K562 (cell line): Measurements from ENCODE around the gene SGMS1. TPM values are rescaled to one million over a fixed set of nuclear protein-coding genes. Genes with fewer than 3 reads are reported as not detected.
A peak's percentile ranks its signal among the peaks of the same experiment; 100 is the strongest.

Experiments used
- BCL6 ChIP-seq: fragments of 250-450 bp; sonication (Bioruptor Pico); IDR thresholded peaks from 2 replicates; pipeline ENCODE4 v1.4.0; 2020
- DPF2 ChIP-seq: fragments of 450-650 bp; IDR thresholded peaks from 2 replicates; pipeline ENCODE4 v1.6.1; 2016
- GATAD2B ChIP-seq: fragments of 450-650 bp; IDR thresholded peaks from 2 replicates; pipeline ENCODE4 v1.6.1; 2017; ENCODE audit warnings: mild to moderate bottlenecking, borderline replicate concordance
- GTF2A2 ChIP-seq: IDR thresholded peaks from 2 replicates; pipeline ENCODE4 v1.6.1; 2016; ENCODE audit warnings: mild to moderate bottlenecking, missing genetic modification characterization, missing compliant biosample characterization
- ID3 ChIP-seq, 2 experiments: fragments of 250-450 bp in 1 of 2; fragments of 450-650 bp in 1 of 2; sonication (Bioruptor Pico) in 1 of 2; IDR thresholded peaks; 2 replicates each; pipeline versions ENCODE4 v1.6.1 to v1.8.0; 2016 to 2021; ENCODE audit warnings: mild to moderate bottlenecking in 2 of 2, moderate library complexity in 2 of 2, missing compliant biosample characterization in 1 of 2, missing genetic modification characterization in 1 of 2
- KDM1A ChIP-seq, 2 experiments: fragments of 450-650 bp; IDR thresholded peaks; 2 replicates each; pipeline ENCODE4 v1.6.1; 2016; ENCODE audit warnings: mild to moderate bottlenecking in 2 of 2
- L3MBTL2 ChIP-seq: fragments of 450-650 bp; IDR thresholded peaks from 2 replicates; pipeline ENCODE4 v1.6.1; 2016; ENCODE audit warnings: mild to moderate bottlenecking, moderate library complexity
- MECOM ChIP-seq: fragments of 250-450 bp; sonication (Bioruptor Pico); IDR thresholded peaks from 2 replicates; pipeline ENCODE4 v1.8.0; 2022; ENCODE audit warnings: inconsistent platforms
- MEF2A ChIP-seq: IDR thresholded peaks from 2 replicates; pipeline ENCODE4 v1.6.1; 2011; ENCODE audit warnings: low read depth, mild to moderate bottlenecking, low read length, moderate library complexity; ENCODE audit not compliant: control insufficient read depth
- MEF2D ChIP-seq: conservative IDR thresholded peaks from 2 replicates; pipeline ENCODE4 v1.6.1; 2016; ENCODE audit warnings: low read depth, missing genetic modification characterization, missing compliant biosample characterization
- MLX ChIP-seq, 2 experiments: fragments of 450-650 bp in 1 of 2; sonication (generic) in 1 of 2; formaldehyde crosslinking; conservative IDR thresholded peaks; 2 replicates each; pipeline versions ENCODE4 v1.4.0 to v1.8.1; 2020 to 2022; ENCODE audit warnings: mild to moderate bottlenecking in 1 of 2, missing genetic modification reagents in 1 of 2
- MNT ChIP-seq, 2 experiments: fragments of 450-650 bp; conservative IDR thresholded peaks; 2 replicates each; pipeline ENCODE4 v1.6.1; 2017; ENCODE audit warnings: mild to moderate bottlenecking in 2 of 2, moderate library complexity in 2 of 2
- MTA3 ChIP-seq: fragments of 450-650 bp; formaldehyde crosslinking; IDR thresholded peaks from 2 replicates; pipeline ENCODE4 v1.6.1; 2017; ENCODE audit warnings: mild to moderate bottlenecking, borderline replicate concordance
- NBN ChIP-seq: fragments of 450-650 bp; IDR thresholded peaks from 2 replicates; pipeline ENCODE4 v1.6.1; 2016; ENCODE audit warnings: low read depth, mild to moderate bottlenecking
- NR2F6 ChIP-seq: fragments of 450-650 bp; formaldehyde crosslinking; IDR thresholded peaks from 2 replicates; pipeline ENCODE4 v1.4.0; 2020; ENCODE audit warnings: mild to moderate bottlenecking
- NR4A1 ChIP-seq, 2 experiments: fragments of 250-450 bp in 1 of 2; fragments of 450-650 bp in 1 of 2; sonication (Bioruptor Pico) in 1 of 2; IDR thresholded peaks; 2 replicates each; pipeline versions ENCODE4 v1.4.0 to v1.6.1; 2016 to 2020; ENCODE audit warnings: mild to moderate bottlenecking in 2 of 2, missing compliant biosample characterization in 1 of 2, missing genetic modification characterization in 1 of 2, moderate library complexity in 1 of 2
- OTX1 ChIP-seq: fragments of 450-650 bp; formaldehyde crosslinking; IDR thresholded peaks from 2 replicates; pipeline ENCODE4 v1.4.0; 2022; ENCODE audit warnings: mild to moderate bottlenecking
- POLR2H ChIP-seq: IDR thresholded peaks from 2 replicates; pipeline ENCODE4 v1.6.1; 2016; ENCODE audit warnings: missing genetic modification characterization, low read depth, mild to moderate bottlenecking, control low read depth, missing compliant biosample characterization, moderate library complexity
- PTRF ChIP-seq: fragments of 450-650 bp; IDR thresholded peaks from 2 replicates; pipeline ENCODE4 v1.6.1; 2016; ENCODE audit warnings: mild to moderate bottlenecking, missing genetic modification characterization, missing compliant biosample characterization
- RAD21 ChIP-seq, 2 experiments: fragments of 250-450 bp in 1 of 2; fragments of 450-650 bp in 1 of 2; sonication (Bioruptor Pico) in 1 of 2; formaldehyde crosslinking in 1 of 2; IDR thresholded peaks in 1 of 2; conservative IDR thresholded peaks in 1 of 2; 2 replicates each; pipeline versions ENCODE4 v1.4.0 to v1.8.0; 2020 to 2022; ENCODE audit warnings: mild to moderate bottlenecking in 2 of 2, moderate library complexity in 1 of 2
- RBFOX2 ChIP-seq: fragments of 200-400 bp; formaldehyde crosslinking; IDR thresholded peaks from 2 replicates; pipeline ENCODE4 v1.6.1; 2017; ENCODE audit warnings: low read depth, mild to moderate bottlenecking, low read length, moderate library complexity
- RCOR1 ChIP-seq, 2 experiments: IDR thresholded peaks; 2 replicates each; pipeline ENCODE4 v1.6.1; 2012; ENCODE audit warnings: low read depth in 2 of 2, low read length in 2 of 2, borderline replicate concordance in 1 of 2, improper control_type of control experiment in 1 of 2
- ZEB2 ChIP-seq: fragments of 450-650 bp; IDR thresholded peaks from 2 replicates; pipeline ENCODE4 v1.6.1; 2016
- ZKSCAN8 ChIP-seq: fragments of 200-800 bp; sonication (Bioruptor generic); IDR thresholded peaks from 2 replicates; pipeline ENCODE4 v1.6.1; 2016; ENCODE audit warnings: missing genetic modification characterization, missing compliant biosample characterization
- ZNF175 ChIP-seq: fragments of 200-800 bp; sonication (Bioruptor generic); IDR thresholded peaks from 2 replicates; pipeline ENCODE4 v1.6.1; 2016; ENCODE audit warnings: low read depth, mild to moderate bottlenecking, missing genetic modification characterization, missing compliant biosample characterization
- ZSCAN32 ChIP-seq: fragments of 450-650 bp; formaldehyde crosslinking; IDR thresholded peaks from 2 replicates; pipeline ENCODE4 v1.4.0; 2020; ENCODE audit warnings: mild to moderate bottlenecking, moderate library complexity
- polyA plus RNA-seq, 8 experiments: library from polyadenylated mRNA; depleted of rRNA in 4 of 8; stranded (reverse) in 5 of 8; unstranded in 3 of 8; fragments of >200 nt; fragmentation: Nextera tagmentation in 2 of 8; fragmentation: Illumina TruSeq in 1 of 8; extraction: Ambion mirVana in 2 of 8; extraction: Trizol in 1 of 8; gene quantifications; 2 replicates each; pipeline versions ENCODE4 v1.2.1 to v1.2.3, GENCODE V29; 2011 to 2014; ENCODE audit warnings: inconsistent platforms in 1 of 8, missing spikeins in 1 of 8
- total RNA-seq, 7 experiments: library from RNA; depleted of rRNA in 6 of 7; stranded (reverse); fragments of >200 nt in 6 of 7; fragmentation: Illumina TruSeq in 2 of 7; extraction: Trizol in 2 of 7; gene quantifications; 2 replicates each; pipeline versions ENCODE4 v1.2.1 to v1.2.3, GENCODE V29; 2011 to 2021; ENCODE audit warnings: low replicate concordance in 1 of 7

Gene SGMS1
- total and polyA plus RNA-seq, 9 of the 15 experiments (the other 6 are each of a cell fraction or from before 2014, with no cell fraction given), result 22.6 to 232 (median 82.2) TPM

- TF ChIP-seq BCL6 (CRISPR knock-in tag) (no peak), NBN (0 out of 2 replicates have a peak, but pooled peaks have one; percentile 45), ZEB2 (peak; percentile 71; the same call in 1 of the 2 replicates), MEF2D (tag) (peak; percentile 82), RBFOX2 (peak; percentile 34; the same call in 1 of the 2 replicates), L3MBTL2 (peak; percentile 97), MECOM (CRISPR knock-in tag) (peak; percentile 69; the same call in 1 of the 2 replicates), MTA3 (peak; percentile 55; the same call in 1 of the 2 replicates), OTX1 (CRISPR knock-in tag) (no peak), ZNF175 (CRISPR knock-in tag) (peak; percentile 98), NR4A1 (CRISPR knock-in tag; IDR thresholded peaks at IDR 0.05) (no peak), NR4A1 (tag; IDR thresholded peaks at IDR 0.05) (peak; percentile 90), RAD21 (CRISPR knock-in tag; conservative IDR thresholded peaks at IDR 0.05 in 1 of 2, IDR thresholded peaks at IDR 0.05 in 1 of 2) (peak in 1 of 2 experiments; percentile 13; a peak in 1 of 4 replicates), ID3 (CRISPR knock-in tag; IDR thresholded peaks at IDR 0.05) (no peak), ID3 (tag; IDR thresholded peaks at IDR 0.05) (peak; percentile 86), DPF2 (peak; percentile 90), ZSCAN32 (CRISPR knock-in tag) (no peak), RCOR1 (IDR thresholded peaks at IDR 0.05; ENCODE audit: borderline replicate concordance in 1 of 2, low read depth in 2 of 2, low read length in 2 of 2) (peak; percentile 5 to 94; a peak in 3 of 4 replicates), NR2F6 (CRISPR knock-in tag) (no peak), MEF2A (no peak), KDM1A (IDR thresholded peaks at IDR 0.05) (peak in 1 of 2 experiments; percentile 78; a peak in 2 of 4 replicates), MLX (CRISPR knock-in tag; conservative IDR thresholded peaks at IDR 0.05) (no peak), PTRF (peak; percentile 45; the same call in 1 of the 2 replicates), ZKSCAN8 (CRISPR knock-in tag) (peak; percentile 83; the same call in 1 of the 2 replicates), MNT (conservative IDR thresholded peaks at IDR 0.05) (peak; percentile 54 to 75; a peak in 3 of 4 replicates), POLR2H (tag) (peak; percentile 53), GATAD2B (no peak), GTF2A2 (tag) (peak; percentile 76; the same call in 1 of the 2 replicates)
Observed at GRCh38 chr10:50585921-50586739, 37.6 kb downstream of the SGMS1 start (continued).
